ENCODE data around the gene LHX6. TPM values are rescaled to one million over a fixed set of nuclear protein-coding genes. Genes with fewer than 3 reads are reported as not detected.

LHX6 gene
- polyA plus RNA-seq, 1 donor = 3.5 TPM

DNA sequence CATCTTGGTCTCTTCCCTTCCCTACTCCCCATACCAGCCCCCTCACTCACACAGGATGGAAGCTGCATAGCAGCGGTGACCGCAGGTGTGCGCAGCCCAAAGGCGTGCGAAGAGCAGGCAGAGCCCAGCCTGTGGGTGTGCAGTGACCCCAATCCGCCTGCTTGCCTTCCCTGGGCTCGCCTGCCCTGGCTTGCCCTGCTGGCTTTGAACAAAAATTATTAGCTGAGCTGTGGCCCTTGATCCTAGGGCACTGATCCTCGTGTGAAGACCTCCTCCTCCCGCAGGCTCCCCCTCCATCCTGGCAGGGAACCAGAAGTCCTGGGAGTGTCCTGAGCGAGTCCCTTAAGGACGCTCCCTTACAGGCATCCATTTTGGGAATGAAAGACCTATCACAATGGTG lies 37.2 kb downstream of the LHX6 start:
- peak; percentile 22 for DNase-seq

DNA sequence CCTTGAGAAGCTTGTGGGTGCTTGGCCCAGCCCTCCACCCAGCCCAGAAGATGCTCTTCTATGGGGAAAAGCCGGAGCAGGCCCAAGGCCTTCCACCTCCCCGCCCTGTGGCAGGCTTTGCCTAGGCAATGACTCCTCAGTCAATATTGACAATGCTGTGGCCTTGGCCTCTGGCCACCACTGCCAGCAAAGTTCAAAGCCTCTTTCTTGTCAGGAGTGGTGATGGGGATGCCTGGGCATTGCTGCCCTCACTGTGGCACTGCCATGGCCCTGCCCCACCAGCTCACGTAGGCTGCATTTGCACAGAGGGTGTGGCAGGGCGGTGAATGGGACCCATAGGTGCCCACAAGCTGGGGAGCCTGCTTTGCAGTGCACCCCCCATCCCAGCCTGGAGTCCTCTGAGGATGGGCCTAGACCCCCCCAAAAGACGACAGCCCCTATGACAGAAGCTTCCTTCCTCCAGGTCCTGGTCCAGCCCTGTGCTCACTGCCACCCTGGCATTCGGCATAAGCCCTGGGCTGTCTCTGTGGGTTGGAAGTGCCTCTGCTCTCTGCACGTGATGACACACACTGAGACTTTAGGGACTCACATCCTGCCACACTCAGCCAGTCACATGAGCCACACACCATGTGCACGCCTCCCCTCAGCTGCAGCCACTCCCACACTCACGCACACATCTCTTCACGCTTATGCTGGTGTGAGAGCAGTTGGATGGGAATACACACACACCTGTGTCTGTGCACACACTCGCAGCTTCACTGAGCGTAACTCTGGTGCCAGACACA lies 38.0 kb downstream of the LHX6 start:
- no peak for DNase-seq

DNA sequence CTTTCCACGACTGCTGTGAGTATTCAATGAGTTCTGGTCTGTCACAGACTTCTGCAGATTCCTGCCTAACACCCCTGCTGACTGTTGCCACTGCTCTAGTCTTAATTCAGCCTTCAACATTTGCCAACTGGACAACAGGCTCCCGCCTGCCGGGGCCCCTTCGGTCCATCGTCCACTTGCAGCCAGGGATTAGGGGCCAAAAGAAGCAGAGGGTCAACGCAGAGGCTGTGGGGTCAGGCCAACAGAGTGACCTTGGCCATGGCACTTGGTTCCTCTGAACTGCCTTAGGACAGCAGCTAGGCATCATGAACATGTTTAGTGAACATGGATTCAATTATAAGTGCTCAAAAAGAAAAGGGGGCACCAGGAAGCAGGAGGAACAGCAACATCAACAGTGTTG lies 40.4 kb downstream of the LHX6 start:
- DNase-seq = no peak

DNA sequence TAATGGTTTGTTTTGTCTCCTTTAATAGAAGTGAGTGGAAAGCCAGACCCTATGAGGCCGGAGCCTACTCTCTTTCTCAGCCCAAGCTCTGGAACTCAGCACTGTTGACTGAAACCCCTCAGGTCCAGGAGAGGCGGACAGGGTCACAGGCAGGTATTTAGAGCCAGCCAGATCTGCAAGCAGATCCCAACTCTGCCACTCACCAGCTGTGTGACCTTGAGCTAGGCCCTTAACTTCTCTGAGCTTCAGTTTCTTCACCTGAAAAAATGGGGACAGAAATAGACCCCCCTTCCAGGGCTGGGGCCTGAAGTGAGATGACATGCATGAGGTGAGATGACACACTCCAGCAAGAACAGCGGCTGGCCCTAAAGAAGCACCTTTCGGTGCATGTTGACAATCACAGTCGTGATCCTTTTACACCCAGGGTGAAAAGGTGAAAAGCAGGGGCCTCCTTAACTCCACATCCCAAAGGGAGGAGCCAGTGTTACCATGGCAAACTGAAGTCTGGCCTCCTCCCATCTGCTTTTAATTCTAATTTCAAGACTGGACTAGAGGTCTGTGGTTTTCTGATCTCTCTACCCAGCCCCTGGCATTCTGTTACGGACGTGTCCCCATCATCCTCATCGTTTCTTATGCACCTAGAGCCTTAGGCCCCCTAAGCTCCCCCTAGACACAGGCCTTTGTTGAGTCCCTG lies 41.8 kb downstream of the LHX6 start:
- no peak for DNase-seq

DNA sequence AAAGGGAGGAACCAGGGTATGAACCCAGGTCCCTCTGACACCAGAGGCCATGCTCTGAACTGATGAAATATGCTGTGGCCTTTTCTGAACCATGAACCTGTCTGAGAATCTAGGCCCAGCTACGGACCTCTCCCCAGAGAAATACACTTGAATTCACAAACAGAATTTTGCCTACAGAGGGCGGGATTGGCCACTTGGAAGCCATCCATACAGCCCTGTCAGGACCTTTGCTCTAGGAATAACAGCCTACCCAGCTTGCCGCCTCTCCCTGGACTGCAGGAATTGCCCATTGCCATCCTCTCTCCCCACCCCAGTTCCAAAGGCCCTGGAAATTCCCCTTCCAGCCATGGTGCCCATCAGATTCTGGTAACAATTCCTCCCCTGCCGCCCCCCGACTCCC lies 42.5 kb downstream of the LHX6 start:
- no peak for DNase-seq

DNA sequence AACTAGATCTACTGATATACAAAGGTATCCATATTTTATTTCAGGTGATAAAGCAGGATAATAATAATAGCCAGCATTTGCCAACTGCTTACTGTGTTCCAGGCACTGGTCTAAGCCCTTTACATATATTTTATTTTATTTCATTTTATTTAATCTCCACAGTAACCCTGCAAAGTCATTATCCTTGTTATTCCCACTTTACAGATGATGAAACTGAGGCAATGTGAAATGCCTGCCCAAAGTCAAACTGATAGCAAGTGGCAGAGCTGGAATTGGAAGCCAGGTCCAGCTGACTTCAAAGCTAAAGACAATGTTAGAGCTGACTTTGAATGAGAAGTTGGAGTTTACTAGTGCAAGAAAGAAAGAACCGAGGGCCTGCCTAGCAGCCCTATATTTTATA lies 44.2 kb downstream of the LHX6 start:
- DNase-seq = no peak

DNA sequence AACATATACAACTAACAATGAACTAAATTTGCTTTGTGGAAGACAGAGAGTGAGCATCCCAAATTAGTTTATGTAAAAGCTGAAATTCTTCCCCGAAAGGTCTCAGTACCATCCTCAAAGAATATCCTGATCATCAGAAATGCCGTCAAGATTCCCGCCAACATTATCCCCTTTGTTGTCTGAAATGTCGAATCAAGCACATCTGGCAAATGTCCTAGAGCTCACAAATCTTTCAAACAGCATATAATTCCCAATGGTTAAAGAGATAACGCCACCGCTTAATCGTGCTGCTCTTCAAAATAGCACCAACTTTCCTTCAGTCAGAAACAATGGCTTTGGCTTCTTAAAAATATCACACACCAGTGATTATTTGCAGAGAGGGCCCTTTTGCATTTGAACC lies 45.3 kb downstream of the LHX6 start:
- DNase-seq = no peak

DNA sequence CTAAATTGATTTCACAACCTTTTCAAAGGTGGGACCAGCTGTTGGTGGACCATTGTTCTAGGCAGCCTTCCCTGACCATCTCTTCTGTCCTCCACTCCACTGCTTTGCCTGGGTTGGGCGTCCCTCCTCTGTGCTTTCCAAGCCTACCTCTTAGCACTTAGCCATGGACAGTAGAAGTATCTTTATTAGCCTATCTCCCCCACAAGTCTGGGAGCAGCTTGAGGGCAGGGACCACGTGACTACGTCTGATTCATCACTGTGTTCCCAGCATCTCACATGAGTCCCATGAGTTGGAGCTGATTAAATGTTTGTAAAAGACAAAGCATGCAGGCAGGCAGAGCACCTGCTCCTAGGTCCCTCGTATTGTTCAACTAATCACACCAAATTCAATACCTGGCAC lies 48.1 kb downstream of the LHX6 start:
- no peak for DNase-seq

DNA sequence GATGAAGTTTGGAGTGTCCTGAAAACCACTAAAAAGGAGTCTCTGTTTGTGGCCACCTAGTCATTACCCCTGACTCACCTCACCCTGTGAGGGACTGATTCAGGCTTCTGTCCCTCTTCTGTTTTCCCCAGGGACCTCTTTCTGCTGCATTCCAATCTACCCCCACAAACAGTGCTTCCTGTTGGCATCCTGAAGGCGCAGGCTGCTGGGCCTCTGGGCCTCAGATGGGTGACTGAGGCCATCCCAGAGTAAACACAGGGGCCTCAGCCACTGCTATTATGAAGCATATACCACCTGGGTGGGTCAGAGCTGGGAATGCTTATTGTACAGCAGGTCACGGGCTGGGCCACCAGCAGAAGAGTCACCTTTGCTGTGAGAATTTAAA lies 49.1 kb downstream of the LHX6 start:
- DNase-seq = no peak

DNA sequence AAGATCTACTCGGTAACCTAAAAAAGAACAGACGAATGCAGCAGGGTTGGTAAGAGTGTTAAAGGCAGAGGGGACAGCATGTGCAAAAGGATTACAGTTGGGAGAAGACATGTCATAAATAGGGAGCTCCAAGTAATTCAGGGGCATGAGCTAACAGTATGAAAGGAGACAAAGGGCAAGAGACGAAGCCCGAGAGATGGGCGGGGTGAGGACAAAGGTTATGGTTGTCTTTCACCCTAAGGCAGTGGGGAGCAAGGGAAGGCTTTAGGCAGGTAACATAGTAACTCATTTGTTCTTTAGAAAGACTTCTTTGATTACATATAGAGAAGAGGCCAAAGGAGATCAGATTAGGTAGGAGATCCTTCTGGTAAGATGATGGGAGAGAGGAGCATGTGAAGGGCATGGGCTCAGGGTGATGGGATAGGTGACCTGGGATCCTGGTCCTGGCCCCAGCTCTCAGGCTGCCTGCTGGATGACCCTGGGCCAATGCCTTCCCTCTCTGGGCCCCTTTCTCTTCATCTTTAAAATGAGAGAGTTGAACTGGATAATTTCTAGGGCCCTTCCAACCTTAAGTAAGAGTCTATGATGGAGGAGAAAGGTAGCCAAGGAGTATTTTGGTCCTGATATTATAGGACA lies 49.6 kb downstream of the LHX6 start:
- no peak for DNase-seq

DNA sequence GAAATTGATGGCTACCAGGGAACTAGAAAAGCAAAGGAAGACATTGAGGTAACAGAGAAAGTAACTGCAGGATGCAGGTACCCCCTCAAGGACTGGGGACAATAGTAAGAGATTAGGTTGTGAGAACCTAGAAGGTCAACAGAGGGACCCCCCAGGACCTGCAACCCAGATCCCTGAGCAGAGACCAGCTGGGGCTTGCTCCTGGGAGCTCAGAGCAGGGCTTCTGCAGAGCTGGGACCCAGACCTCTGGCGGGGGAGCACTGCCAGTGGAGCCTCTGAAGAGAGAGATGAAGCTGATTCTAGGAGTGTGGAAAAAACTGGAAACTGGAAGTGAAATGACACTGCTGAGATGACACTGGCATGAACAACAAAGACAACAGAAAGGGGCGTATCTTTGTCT lies 51.8 kb downstream of the LHX6 start:
- no peak for DNase-seq

DNA sequence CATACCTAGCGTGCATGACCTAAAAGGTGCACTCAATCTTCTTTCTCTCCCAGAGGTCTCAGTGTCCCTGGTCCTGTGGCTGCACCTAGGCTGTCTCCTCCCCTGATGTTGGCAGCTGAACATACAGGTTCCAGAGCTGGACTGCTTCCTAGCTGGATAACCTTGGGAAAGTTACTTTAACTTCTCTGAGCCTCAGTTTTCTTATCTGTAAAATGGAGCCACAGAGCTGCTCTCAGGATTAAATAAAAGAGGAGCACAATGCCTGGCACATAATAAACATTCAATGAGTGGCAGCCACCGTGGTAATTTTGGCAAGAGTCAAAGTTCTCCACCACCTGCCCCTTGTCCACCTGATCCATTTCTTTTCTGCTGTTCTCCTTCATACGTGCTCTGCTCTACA lies 55.1 kb downstream of the LHX6 start:
- DNase-seq = no peak

DNA sequence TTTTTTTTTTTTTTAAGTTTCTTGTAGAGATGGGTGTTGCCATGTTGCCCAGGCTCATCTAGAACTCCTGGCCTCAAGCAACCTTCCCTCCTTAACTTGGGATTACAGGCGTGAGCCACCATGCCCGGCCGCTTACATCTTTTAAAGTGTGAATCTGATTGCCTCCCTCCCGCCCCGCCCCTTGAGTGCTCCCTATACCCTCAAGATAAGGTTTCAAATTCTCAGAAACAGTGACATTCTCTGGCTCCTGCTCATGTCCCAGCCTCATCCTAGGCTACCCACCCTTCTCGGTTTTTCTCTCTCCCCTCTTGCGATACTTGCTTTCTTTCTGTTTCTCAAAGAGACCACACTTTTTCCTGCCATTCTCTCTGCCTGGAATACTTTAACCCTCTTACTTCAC lies 56.6 kb downstream of the LHX6 start:
- DNase-seq = no peak

DNA sequence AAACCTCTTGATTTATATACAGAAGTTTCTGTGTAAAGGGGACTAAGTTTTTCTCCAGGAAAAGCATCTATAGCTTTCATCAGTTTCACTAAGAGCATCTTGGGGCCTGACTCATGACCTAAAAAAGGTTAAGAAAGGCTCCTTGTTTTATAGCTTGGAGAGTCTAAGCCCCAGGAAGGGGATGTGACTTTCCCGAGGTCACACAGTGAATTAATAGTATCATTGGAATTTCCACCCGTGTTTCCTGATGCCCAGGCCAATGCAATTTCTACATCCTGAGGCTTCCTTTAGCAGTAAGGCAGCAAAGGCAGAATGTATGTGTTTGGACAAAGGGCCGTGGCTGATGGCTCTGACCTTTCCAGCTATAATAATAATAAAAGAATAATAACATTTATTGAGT lies 60.4 kb downstream of the LHX6 start:
- DNase-seq = no peak

DNA sequence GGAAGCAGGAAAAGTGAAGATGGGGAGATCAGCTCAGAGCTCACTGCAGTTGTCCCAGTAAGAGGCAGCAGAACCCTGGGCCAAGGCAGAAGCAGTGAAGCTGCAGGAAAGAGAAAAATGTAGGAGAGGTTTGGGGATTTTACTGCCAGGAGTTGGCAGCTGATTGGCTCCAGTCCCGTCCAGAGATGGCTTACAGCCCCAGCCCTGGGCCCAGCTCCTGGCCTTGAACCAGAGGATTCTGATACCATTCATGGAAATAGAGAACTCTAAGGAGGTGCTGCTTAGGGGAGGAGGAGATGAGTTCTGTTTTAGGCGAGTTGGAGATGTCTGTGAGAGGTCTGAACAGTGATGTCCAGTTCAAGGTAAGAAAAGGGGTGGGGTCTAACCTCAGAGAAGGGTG lies 64.5 kb downstream of the LHX6 start:
- no peak for DNase-seq

DNA sequence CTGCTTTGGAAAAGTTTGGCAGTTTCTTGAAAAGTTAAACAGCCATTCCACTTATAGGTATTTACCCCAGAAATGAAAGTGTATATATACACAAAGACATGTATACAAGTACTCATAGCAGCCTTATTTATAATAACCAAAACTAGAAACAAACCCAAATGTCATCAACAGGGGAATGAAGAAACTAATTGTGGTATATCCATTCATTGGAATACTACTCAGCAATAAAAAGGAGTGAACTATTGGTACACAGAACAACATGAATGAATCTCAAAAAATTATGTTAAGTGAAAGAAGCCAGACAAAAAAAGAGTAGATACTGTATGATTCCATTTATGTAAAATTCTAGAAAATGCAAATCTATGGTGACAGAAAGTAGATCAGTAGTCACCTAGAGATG lies 66.3 kb downstream of the LHX6 start:
- DNase-seq = no peak

DNA sequence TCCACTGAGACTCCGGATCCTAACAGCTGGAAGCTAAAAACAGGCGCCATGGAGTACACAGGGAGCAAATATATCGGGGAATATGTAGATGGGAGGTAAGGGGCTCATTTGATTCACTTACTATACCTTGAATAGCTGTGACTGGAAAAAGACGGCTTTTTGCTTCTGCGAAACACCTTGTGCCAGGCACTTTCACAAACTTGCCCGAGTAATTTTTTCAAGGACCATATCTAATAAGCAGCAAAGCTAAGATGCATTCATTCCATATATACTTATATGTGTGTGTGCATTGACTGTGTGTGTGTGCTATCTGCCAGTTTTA lies 68.9 kb downstream of the LHX6 start:
- DNase-seq = no peak

DNA sequence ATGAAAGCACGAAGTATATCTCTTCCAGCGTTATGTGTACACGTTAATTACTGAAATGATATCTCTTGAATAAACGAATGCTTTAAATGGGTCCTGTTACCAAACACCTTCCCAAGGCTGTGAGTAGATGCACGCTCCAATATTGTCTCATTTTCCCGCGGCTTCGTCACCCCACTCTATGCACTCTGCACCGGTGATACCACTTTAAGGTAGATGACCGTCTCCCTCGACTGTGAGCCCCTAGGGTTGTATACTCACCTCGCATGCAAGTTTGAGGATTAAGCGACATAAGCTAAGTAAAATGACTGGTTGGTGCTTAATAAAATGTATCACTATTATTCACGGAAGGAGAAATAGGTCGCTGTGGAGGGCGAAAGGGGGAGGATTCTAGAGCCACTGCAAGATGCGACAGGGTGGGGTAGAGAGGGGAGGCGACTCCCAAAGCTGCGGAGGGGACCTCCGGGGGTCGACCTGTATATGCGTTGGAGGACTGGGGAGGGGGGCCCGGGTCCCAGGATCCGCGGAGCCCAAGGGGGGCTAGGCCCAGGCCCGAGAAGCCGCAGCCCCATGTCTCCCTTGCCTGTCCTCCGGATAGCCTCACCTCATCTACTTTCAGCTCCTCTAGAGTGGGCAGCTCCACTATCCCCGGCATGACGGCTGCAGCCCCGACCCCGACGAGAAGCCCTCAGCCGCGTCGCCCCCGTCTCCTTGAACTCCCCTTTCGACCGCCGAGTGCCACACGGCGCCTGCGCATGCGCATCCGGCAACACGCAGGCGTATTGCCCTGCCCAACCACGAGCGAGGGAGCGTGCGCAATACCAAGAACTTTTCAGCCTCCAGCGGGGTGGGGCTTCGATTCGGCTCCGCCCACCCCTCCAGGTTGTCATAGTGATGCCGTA lies 69.5 kb downstream of the LHX6 start, which contains the start of the genes MORN5 and NDUFA8:
Gene MORN5, plus strand, starts transcription at position 883 of the 899 bp plus-strand sequence. CDS start 65 bp downstream, outside the sequence.
Gene NDUFA8, minus strand, starts transcription at position 754 of the 899 bp plus-strand sequence. Its CDS starts 102 bp downstream, at position 652.
- DNase-seq = peak; percentile 97

DNA sequence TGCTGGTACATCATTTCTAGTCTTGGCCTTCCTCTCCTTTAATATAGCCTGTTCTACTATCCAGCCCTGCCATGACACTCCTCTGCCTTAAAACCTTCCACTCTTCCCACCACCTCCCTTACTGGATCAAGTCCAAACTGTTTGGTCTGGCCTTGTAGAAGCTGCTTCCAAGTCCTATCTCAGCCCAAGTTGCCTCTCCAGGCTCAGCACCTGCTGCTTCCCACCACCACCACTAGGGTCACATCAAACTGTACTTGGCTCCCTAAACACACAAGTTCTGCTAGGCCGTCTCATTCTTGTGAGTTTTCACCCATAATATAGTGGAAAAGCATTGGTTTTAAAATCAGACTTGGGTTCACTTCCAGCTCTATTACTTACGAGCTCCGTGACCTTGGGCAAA lies 70.6 kb downstream of the LHX6 start:
- DNase-seq = no peak

DNA sequence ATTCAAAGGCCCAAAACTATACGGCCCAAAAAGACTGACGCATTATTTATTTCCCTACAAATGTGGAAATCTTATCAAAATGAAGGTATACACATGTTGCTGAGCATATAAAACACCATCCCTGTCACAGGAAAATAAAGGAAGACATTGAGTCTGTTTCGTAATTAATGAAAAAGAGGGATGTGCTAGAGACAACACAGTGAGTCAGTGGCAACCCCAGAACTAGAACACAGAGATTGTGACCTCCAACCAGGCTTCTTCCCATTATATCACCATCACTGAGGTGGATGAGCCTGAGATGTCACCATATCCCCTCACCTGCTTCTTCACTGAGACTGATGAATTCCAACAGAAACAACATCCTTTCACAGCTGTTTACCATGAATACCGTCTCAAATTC lies 73.0 kb downstream of the LHX6 start:
- DNase-seq = no peak

Data from left kidney (tissue), 2 donors.